Activated CD8-positive, alpha-beta memory T cell treated with anti-CD3 and anti-CD28 coated beads, Interleukin-2, amount 50 U/mL, for 48 hours (primary cell): ENCODE results near the gene CIDEA.

Experiments used
- DNase-seq: peaks from one replicate; pipeline ENCODE4 v3.0.0-alpha.2; 2020

Gene CIDEA

GRCh38 chr18:12302391-12303147 lies 48.4 kb downstream of the CIDEA start:
- no peak for DNase-seq

- DNase-seq, result no peak
Observed at GRCh38 chr18:12304351-12305210, 50.4 kb downstream of the CIDEA start.

GRCh38 chr18:12305211-12305610 lies 51.0 kb downstream of the CIDEA start:
- DNase-seq, result no peak

- no peak for DNase-seq
Observed at GRCh38 chr18:12305930-12306629, 51.9 kb downstream of the CIDEA start.

GRCh38 chr18:12306752-12307700 lies 52.9 kb downstream of the CIDEA start:
- DNase-seq, result no peak

- DNase-seq, result peak; percentile 67
Observed at GRCh38 chr18:12307701-12308385, 53.7 kb downstream of the CIDEA start, which contains the start of gene TUBB6. TUBB6 (plus strand) TSS chr18:12308241; CDS start chr18:12308293, 52 bp downstream.

GRCh38 chr18:12308386-12309100 lies 54.4 kb downstream of the CIDEA start:
- DNase-seq, result peak; percentile 69

GRCh38 chr18:12309683-12310198 lies 55.6 kb downstream of the CIDEA start:
- peak; percentile 35 for DNase-seq

- DNase-seq, result no peak
Observed at GRCh38 chr18:12310762-12311161, 56.6 kb downstream of the CIDEA start.

- no peak for DNase-seq
Observed at GRCh38 chr18:12312976-12313375, 58.8 kb downstream of the CIDEA start.

- no peak for DNase-seq
Observed at GRCh38 chr18:12313530-12314245, 59.5 kb downstream of the CIDEA start.

- DNase-seq, result no peak
Observed at GRCh38 chr18:12314591-12315305, 60.6 kb downstream of the CIDEA start.

GRCh38 chr18:12315490-12315889 lies 61.3 kb downstream of the CIDEA start:
- no peak for DNase-seq

- no peak for DNase-seq
Observed at GRCh38 chr18:12315911-12316310, 61.8 kb downstream of the CIDEA start.

GRCh38 chr18:12317664-12318333 lies 63.6 kb downstream of the CIDEA start:
- DNase-seq, result no peak

- DNase-seq, result no peak
Observed at GRCh38 chr18:12318334-12318697, 64.2 kb downstream of the CIDEA start.

GRCh38 chr18:12318857-12319256 lies 64.7 kb downstream of the CIDEA start:
- DNase-seq, result no peak

GRCh38 chr18:12321333-12321732 lies 67.2 kb downstream of the CIDEA start:
- no peak for DNase-seq
